Measurements from ENCODE around the gene PSME1. TPM values are rescaled to one million over a fixed set of nuclear protein-coding genes. Genes with fewer than 3 reads are reported as not detected.
A peak's percentile ranks its signal among the peaks of the same experiment; 100 is the strongest.

Gene PSME1
- total RNA-seq, 2 donors from 2014 or later, result 78.4 to 93.7 TPM

- Histone ChIP-seq H3K27me3 (no peaks in the 10 kb centered on the region), H3K4me1 (peaks cover 52% of the 10 kb centered on the region), H3K4me3 (no peak overlapping the region), H3K27ac (peak overlapping the region in 3 of 4 donors; percentile 85 to 96 (median 93)), H3K9me3 (no peaks in the 10 kb centered on the region), H3K36me3 (replicated peaks in 1 of 2; ENCODE audit: insufficient read depth in 1 of 2, low read depth in 2 of 2) (peaks cover 0 to 3% of the 10 kb centered on the region in 2 donors)
- WGBS, 2 donors, result 96 to 100% methylated on average over 2 of the region's 2 CpGs
- intact Hi-C loops (cut with DNase I), result no loop called here
- ATAC-seq, result no peak
- TF ChIP-seq CTCF (IDR thresholded peaks at IDR 0.05) (no peak), POLR2A (IDR thresholded peaks at IDR 0.05) (no peak)
- no peak for DNase-seq
Observed at GRCh38 chr14:24132976-24133375, 3.0 kb upstream of the PSME1 start.

DNA sequence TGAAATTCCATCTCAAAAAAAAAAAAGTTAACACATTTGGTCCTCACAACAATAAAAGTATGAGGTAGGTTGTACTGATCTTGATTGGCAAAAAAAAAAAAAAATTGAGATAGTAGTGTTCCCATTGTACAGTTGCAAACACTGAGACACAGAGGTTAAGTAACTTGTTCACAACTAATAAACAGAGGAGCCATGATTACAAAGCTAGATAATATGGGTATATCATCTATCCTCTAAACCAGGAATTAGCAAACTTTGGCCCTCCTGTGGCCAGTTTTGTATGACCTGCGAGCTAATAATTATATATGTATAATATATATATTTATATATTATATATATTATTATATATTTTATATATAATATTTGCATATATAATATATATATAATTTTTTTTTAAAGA, 2.3 kb upstream of the PSME1 start:
- TF ChIP-seq CTCF (IDR thresholded peaks at IDR 0.05) (no peak), POLR2A (IDR thresholded peaks at IDR 0.05) (no peak)
- ATAC-seq, result no peak
- intact Hi-C loops (cut with DNase I), result no loop called here

DNA sequence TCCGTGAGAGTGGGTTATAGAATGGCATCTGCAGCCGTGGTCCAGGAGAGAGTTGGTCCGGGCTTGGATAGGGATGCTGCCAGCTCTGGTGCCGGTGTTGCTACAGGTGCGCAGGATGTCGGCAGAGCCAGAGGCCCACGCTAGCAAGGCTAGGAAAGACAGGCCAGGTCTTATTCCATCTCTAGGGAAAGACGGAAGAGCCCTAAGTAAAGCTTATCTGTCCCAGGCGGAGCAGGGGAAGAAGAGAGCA, 485 bp upstream of the PSME1 start:
- TF ChIP-seq POLR2A (IDR thresholded peaks at IDR 0.05) (no peak), CTCF (IDR thresholded peaks at IDR 0.05) (no peak)
- intact Hi-C loops (cut with DNase I), result no loop called here
- peak overlapping the region; percentile 68 to 98 (median 84) for H3K27ac ChIP-seq

More for the DNA sequence above, 2.3 kb upstream of the PSME1 start:
- Histone ChIP-seq H3K27me3 (no peaks in the 10 kb centered on the region), H3K36me3 (replicated peaks in 1 of 2; ENCODE audit: insufficient read depth in 1 of 2, low read depth in 2 of 2) (peaks cover 0 to 10% of the 10 kb centered on the region in 2 donors), H3K4me3 (no peak overlapping the region), H3K9me3 (no peaks in the 10 kb centered on the region), H3K27ac (no peak overlapping the region), H3K4me1 (peaks cover 57% of the 10 kb centered on the region)
- no peak for DNase-seq
- 88 to 96% methylated on average over 1 of the region's 1 CpG for WGBS, 2 donors

DNA sequence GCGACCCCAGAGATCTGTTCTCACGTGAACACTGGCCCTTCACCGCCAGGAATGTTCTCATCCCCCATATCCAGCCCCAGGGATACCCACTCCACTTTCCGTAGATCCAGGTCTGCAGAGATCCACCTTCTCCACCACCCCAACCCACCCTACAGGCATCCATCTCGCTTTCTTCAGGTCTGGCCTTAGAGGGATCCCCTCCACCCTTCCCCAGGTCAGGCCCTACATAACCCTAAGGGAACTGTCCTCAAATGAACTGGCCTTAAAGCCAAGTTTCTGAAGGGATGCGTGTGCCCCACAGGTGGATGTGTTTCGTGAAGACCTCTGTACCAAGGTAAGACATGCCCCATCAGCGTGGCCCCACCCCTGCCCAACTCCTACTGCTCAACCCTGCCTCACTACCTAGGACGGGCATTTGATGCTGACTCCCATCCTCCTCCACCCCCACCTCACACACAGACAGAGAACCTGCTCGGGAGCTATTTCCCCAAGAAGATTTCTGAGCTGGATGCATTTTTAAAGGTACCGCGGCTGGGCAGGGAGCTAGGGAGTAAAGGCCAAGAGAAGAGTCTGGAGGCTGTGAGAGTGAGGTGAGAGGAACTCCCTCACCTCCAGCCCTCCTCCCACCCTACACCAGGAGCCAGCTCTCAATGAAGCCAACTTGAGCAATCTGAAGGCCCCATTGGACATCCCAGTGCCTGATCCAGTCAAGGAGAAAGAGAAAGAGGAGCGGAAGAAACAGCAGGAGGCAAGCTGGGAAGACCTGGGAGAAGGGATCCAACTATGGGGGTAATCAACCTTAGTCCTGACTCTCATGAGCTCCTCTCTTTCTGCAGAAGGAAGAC, 912 bp downstream of the PSME1 start:
- DNase-seq (no peak), ATAC-seq (no peak)
- H3K4me1 ChIP-seq, result peaks cover 51% of the 10 kb centered on the region
- H3K4me3 ChIP-seq, result peak overlapping the region in 1 of 2 donors; percentile 96
- H3K36me3 ChIP-seq (replicated peaks in 1 of 2; ENCODE audit: insufficient read depth in 1 of 2, low read depth in 2 of 2), result peaks cover 0 to 11% of the 10 kb centered on the region in 2 donors
- H3K27ac ChIP-seq, result peak overlapping the region; percentile 72 to 98 (median 94)
- no peaks in the 10 kb centered on the region for H3K27me3 ChIP-seq
- no peaks in the 10 kb centered on the region for H3K9me3 ChIP-seq
- TF ChIP-seq POLR2A (IDR thresholded peaks at IDR 0.05) (no peak), CTCF (IDR thresholded peaks at IDR 0.05) (no peak)
- intact Hi-C loops (cut with DNase I), result no loop called here
- 18 to 30% methylated on average over 13 of the region's 13 CpGs for WGBS, 2 donors

More for the DNA sequence above, 485 bp upstream of the PSME1 start:
- H3K4me1 ChIP-seq, result peaks cover 63% of the 10 kb centered on the region
- no peak overlapping the region for H3K4me3 ChIP-seq
- peaks cover 0 to 11% of the 10 kb centered on the region in 2 donors for H3K36me3 ChIP-seq (replicated peaks in 1 of 2; ENCODE audit: insufficient read depth in 1 of 2, low read depth in 2 of 2)
- DNase-seq (no peak), ATAC-seq (no peak)
- H3K9me3 ChIP-seq, result no peaks in the 10 kb centered on the region
- WGBS, 2 donors, result 1 to 4% methylated on average over 9 of the region's 9 CpGs
- no peaks in the 10 kb centered on the region for H3K27me3 ChIP-seq
